Measurements from ENCODE around the gene CPT1C. TPM values are rescaled to one million over a fixed set of nuclear protein-coding genes. Genes with fewer than 3 reads are reported as not detected.
"Not testable (repeated sequence)": the region's sequence is repeated elsewhere in the genome, so short reads cannot be mapped to it uniquely, and the experiment has no call there.

Gene CPT1C
- total RNA-seq, 1 experiment from 2014 or later: 2.0 TPM

GRCh38 chr19:49716154-49716553, 25.2 kb downstream of the CPT1C start:
- Mint-ChIP-seq H3K27me3 (ENCODE audit: insufficient read depth, unreplicated experiment) (no peaks in the 10 kb centered on the region), H3K9me3 (ENCODE audit: unreplicated experiment) (peaks cover 8% of the 10 kb centered on the region), H3K27ac (ENCODE audit: unreplicated experiment) (no peak overlapping the region), H3K4me3 (ENCODE audit: unreplicated experiment) (no peak overlapping the region), H3K36me3 (ENCODE audit: insufficient read depth, unreplicated experiment) (peaks cover 14% of the 10 kb centered on the region), H3K4me1 (ENCODE audit: low read depth, unreplicated experiment) (peaks cover 24% of the 10 kb centered on the region)
- no peak for TF ChIP-seq CTCF (IDR thresholded peaks at IDR 0.05; ENCODE audit: insufficient read depth in 1 of 2, low read depth in 1 of 2, low read length in 1 of 2, severe bottlenecking in 1 of 2, unreplicated experiment in 1 of 2)
- no peaks in the 10 kb centered on the region for H3K27me3 ChIP-seq (replicated peaks; ENCODE audit: control insufficient read depth, insufficient read depth, low read length)
- no peaks in the 10 kb centered on the region for H3K9me3 ChIP-seq
- DNase-seq: no peak
- ChIA-PET CTCF (no interaction called here), POLR2A (no interaction called here)
- H3K4me3 ChIP-seq (ENCODE audit: low read depth, low read length): no peak overlapping the region
- H3K4me1 ChIP-seq: peaks cover 12% of the 10 kb centered on the region; the same call in 1 of the 2 replicates
- intact Hi-C loops (cut with micrococcal nuclease; ENCODE audit: unreplicated experiment): no loop called here
- BruUV-seq (replicated peaks): no TSS peak
- H3K36me3 ChIP-seq (ENCODE audit: control insufficient read depth, insufficient read depth, low read length): no peaks in the 10 kb centered on the region

GRCh38 chr19:49718511-49718910, 27.6 kb downstream of the CPT1C start:
- no peak for TF ChIP-seq CTCF (IDR thresholded peaks at IDR 0.05; ENCODE audit: insufficient read depth in 1 of 2, low read depth in 1 of 2, low read length in 1 of 2, severe bottlenecking in 1 of 2, unreplicated experiment in 1 of 2)
- Mint-ChIP-seq H3K27me3 (ENCODE audit: insufficient read depth, unreplicated experiment) (no peaks in the 10 kb centered on the region), H3K36me3 (ENCODE audit: insufficient read depth, unreplicated experiment) (peaks cover under 1% of the 10 kb centered on the region), H3K9me3 (ENCODE audit: unreplicated experiment) (peaks cover 8% of the 10 kb centered on the region), H3K4me3 (ENCODE audit: unreplicated experiment) (no peak overlapping the region), H3K27ac (ENCODE audit: unreplicated experiment) (no peak overlapping the region), H3K4me1 (ENCODE audit: low read depth, unreplicated experiment) (peaks cover 11% of the 10 kb centered on the region)
- ChIA-PET POLR2A (no interaction called here), CTCF (interaction anchor here (0.6 to 1.2 kb wide), 3 partner anchors 48 to 279 kb away, joined by 3 to 5 read pairs (median 4); partner anchors contain the start of gene AP2A1)
- H3K4me1 ChIP-seq: peaks cover 13% of the 10 kb centered on the region
- intact Hi-C loops (cut with micrococcal nuclease; ENCODE audit: unreplicated experiment): no loop called here
- no peak overlapping the region for H3K4me3 ChIP-seq (ENCODE audit: low read depth, low read length)
- H3K36me3 ChIP-seq (ENCODE audit: control insufficient read depth, insufficient read depth, low read length): no peaks in the 10 kb centered on the region
- DNase-seq: no peak
- no peaks in the 10 kb centered on the region for H3K27me3 ChIP-seq (replicated peaks; ENCODE audit: control insufficient read depth, insufficient read depth, low read length)
- H3K9me3 ChIP-seq: peaks cover 2% of the 10 kb centered on the region
- BruUV-seq (replicated peaks): no TSS peak

- H3K9me3 Mint-ChIP-seq (ENCODE audit: unreplicated experiment): peaks cover 8% of the 10 kb centered on the region
- TF ChIP-seq CTCF (IDR thresholded peaks at IDR 0.05; ENCODE audit: insufficient read depth in 1 of 2, low read depth in 1 of 2, low read length in 1 of 2, severe bottlenecking in 1 of 2, unreplicated experiment in 1 of 2): no peak
- no peak overlapping the region for H3K4me3 ChIP-seq (ENCODE audit: low read depth, low read length)
- H3K4me3 Mint-ChIP-seq (ENCODE audit: unreplicated experiment): no peak overlapping the region
- peaks cover 5% of the 10 kb centered on the region for H3K9me3 ChIP-seq
- BruUV-seq (replicated peaks): no TSS peak
- no peaks in the 10 kb centered on the region for H3K36me3 ChIP-seq (ENCODE audit: control insufficient read depth, insufficient read depth, low read length)
- no peaks in the 10 kb centered on the region for H3K36me3 Mint-ChIP-seq (ENCODE audit: insufficient read depth, unreplicated experiment)
- peaks cover 6% of the 10 kb centered on the region for H3K4me1 Mint-ChIP-seq (ENCODE audit: low read depth, unreplicated experiment)
- no peak for DNase-seq
- POLR2A ChIA-PET: no interaction called here
- H3K27me3 ChIP-seq (replicated peaks; ENCODE audit: control insufficient read depth, insufficient read depth, low read length): no peaks in the 10 kb centered on the region
- intact Hi-C loops (cut with micrococcal nuclease; ENCODE audit: unreplicated experiment): no loop called here
- CTCF ChIA-PET: interaction anchor here (1.4 kb wide), 1 partner anchor 38 kb away, joined by 3 read pairs; no protein-coding TSS in a partner anchor
- H3K4me1 ChIP-seq: peaks cover 11% of the 10 kb centered on the region
- H3K27ac Mint-ChIP-seq (ENCODE audit: unreplicated experiment): no peak overlapping the region
- no peaks in the 10 kb centered on the region for H3K27me3 Mint-ChIP-seq (ENCODE audit: insufficient read depth, unreplicated experiment)
Observed at GRCh38 chr19:49718991-49719390, 28.1 kb downstream of the CPT1C start.

- POLR2A ChIA-PET: interaction anchor here (0.6 to 0.7 kb wide), 2 partner anchors 131 to 592 kb away, joined by 3 to 8 read pairs; no protein-coding TSS in a partner anchor
- H3K9me3 ChIP-seq; H3K27ac Mint-ChIP-seq (ENCODE audit: unreplicated experiment): not testable (repeated sequence)
Observed at GRCh38 chr19:49719420-49719819, 28.5 kb downstream of the CPT1C start.

More at GRCh38 chr19:49719420-49719819, 28.5 kb downstream of the CPT1C start:
- H3K36me3 ChIP-seq (ENCODE audit: control insufficient read depth, insufficient read depth, low read length); H3K9me3 Mint-ChIP-seq (ENCODE audit: unreplicated experiment); H3K27me3 Mint-ChIP-seq (ENCODE audit: insufficient read depth, unreplicated experiment); H3K4me3 Mint-ChIP-seq (ENCODE audit: unreplicated experiment); DNase-seq; H3K36me3 Mint-ChIP-seq (ENCODE audit: insufficient read depth, unreplicated experiment); H3K4me3 ChIP-seq (ENCODE audit: low read depth, low read length); intact Hi-C loops (cut with micrococcal nuclease; ENCODE audit: unreplicated experiment); H3K27me3 ChIP-seq (replicated peaks; ENCODE audit: control insufficient read depth, insufficient read depth, low read length); BruUV-seq (replicated peaks); H3K4me1 Mint-ChIP-seq (ENCODE audit: low read depth, unreplicated experiment): not testable (repeated sequence)
- CTCF ChIA-PET: interaction anchor here (0.6 to 1.4 kb wide), 2 partner anchors 13 to 38 kb away, joined by 3 to 4 read pairs; no protein-coding TSS in a partner anchor
- H3K4me1 ChIP-seq: peaks cover 14% of the 10 kb centered on the region
